ENCODE measurements around the gene MRNIP. TPM values are rescaled to one million over a fixed set of nuclear protein-coding genes. Genes with fewer than 3 reads are reported as not detected.

The MRNIP gene
- polyA plus RNA-seq, 1 donor (not counting 4 experiments of a cell fraction or from before 2014, with no cell fraction given) = 14.9 TPM

GRCh38 chr5:179870952-179871351, 12.3 kb upstream of the MRNIP start:
- no peaks in the 10 kb centered on the region for H4K20me1 ChIP-seq (ENCODE audit: control insufficient read depth, extremely low read depth, insufficient read depth, low read length)
- dilution Hi-C loops (cut with MboI; ENCODE audit: extremely low pct_ligation_motif_present, low sequenced_read_pairs) = no loop called here
- DNase-seq (ENCODE audit: low read depth, low spot score) (no peak), FAIRE-seq (no peak)
- no peak for TF ChIP-seq EZH2 (IDR thresholded peaks at IDR 0.05; ENCODE audit: low read length)
- no peak for TF ChIP-seq CTCF (optimal IDR thresholded peaks at IDR 0.05 in 1 of 3, IDR thresholded peaks at IDR 0.05 in 1 of 3, conservative IDR thresholded peaks at IDR 0.05 in 1 of 3; ENCODE audit: extremely low read depth in 1 of 3, insufficient read depth in 2 of 3, low read length in 3 of 3)
- no peaks in the 10 kb centered on the region for H3K79me2 ChIP-seq (ENCODE audit: control insufficient read depth, insufficient read depth, low read length)
- H3K36me3 ChIP-seq (ENCODE audit: control insufficient read depth in 2 of 2, extremely low read depth in 1 of 2, insufficient read depth in 2 of 2, low read length in 2 of 2) = peaks cover 21 to 53% of the 10 kb centered on the region in 2 experiments
- H3K27me3 ChIP-seq (ENCODE audit: control insufficient read depth, extremely low read depth, insufficient read depth, low read length) = no peaks in the 10 kb centered on the region
- H3K9me3 ChIP-seq (ENCODE audit: control insufficient read depth, low read depth, low read length) = no peaks in the 10 kb centered on the region
- no peaks in the 10 kb centered on the region for H3K9me1 ChIP-seq (ENCODE audit: control insufficient read depth, extremely low read depth, insufficient read depth, low read length)
- no peak overlapping the region for H3K27ac ChIP-seq (ENCODE audit: control insufficient read depth, insufficient read depth, low read length)
- H2AFZ ChIP-seq (ENCODE audit: control insufficient read depth, low read length) = no peak overlapping the region
- no peak overlapping the region for H3K4me2 ChIP-seq (ENCODE audit: control insufficient read depth, extremely low read depth, insufficient read depth, low read depth, low read length)
- H3K4me1 ChIP-seq (ENCODE audit: control insufficient read depth, extremely low read depth, insufficient read depth, low read length) = peaks cover 2% of the 10 kb centered on the region
- no peak overlapping the region for H3K4me3 ChIP-seq (ENCODE audit: control insufficient read depth in 2 of 3, extremely low read depth in 1 of 3, insufficient read depth in 2 of 3, low read depth in 1 of 3, low read length in 3 of 3)
- no peak overlapping the region for H3K9ac ChIP-seq (ENCODE audit: control insufficient read depth, extremely low read depth, insufficient read depth, low read length)

GRCh38 chr5:179870403-179870903, 11.8 kb upstream of the MRNIP start:
- dilution Hi-C loops (cut with MboI; ENCODE audit: extremely low pct_ligation_motif_present, low sequenced_read_pairs) = no loop called here
- Histone ChIP-seq H3K27ac (ENCODE audit: control insufficient read depth, insufficient read depth, low read length) (no peak overlapping the region), H3K36me3 (ENCODE audit: control insufficient read depth in 2 of 2, extremely low read depth in 1 of 2, insufficient read depth in 2 of 2, low read length in 2 of 2) (peaks cover 21 to 56% of the 10 kb centered on the region in 2 experiments), H3K27me3 (ENCODE audit: control insufficient read depth, extremely low read depth, insufficient read depth, low read length) (no peaks in the 10 kb centered on the region), H3K9me1 (ENCODE audit: control insufficient read depth, extremely low read depth, insufficient read depth, low read length) (no peaks in the 10 kb centered on the region), H4K20me1 (ENCODE audit: control insufficient read depth, extremely low read depth, insufficient read depth, low read length) (no peaks in the 10 kb centered on the region), H3K9me3 (ENCODE audit: control insufficient read depth, low read depth, low read length) (no peaks in the 10 kb centered on the region), H3K4me1 (ENCODE audit: control insufficient read depth, extremely low read depth, insufficient read depth, low read length) (peaks cover 2% of the 10 kb centered on the region), H3K79me2 (ENCODE audit: control insufficient read depth, insufficient read depth, low read length) (no peaks in the 10 kb centered on the region), H3K9ac (ENCODE audit: control insufficient read depth, extremely low read depth, insufficient read depth, low read length) (no peak overlapping the region), H2AFZ (ENCODE audit: control insufficient read depth, low read length) (no peak overlapping the region), H3K4me3 (ENCODE audit: control insufficient read depth in 2 of 3, extremely low read depth in 1 of 3, insufficient read depth in 2 of 3, low read depth in 1 of 3, low read length in 3 of 3) (no peak overlapping the region), H3K4me2 (ENCODE audit: control insufficient read depth, extremely low read depth, insufficient read depth, low read depth, low read length) (no peak overlapping the region)
- FAIRE-seq = no peak
- no peak for TF ChIP-seq EZH2 (IDR thresholded peaks at IDR 0.05; ENCODE audit: low read length)
- TF ChIP-seq CTCF (optimal IDR thresholded peaks at IDR 0.05 in 1 of 3, IDR thresholded peaks at IDR 0.05 in 1 of 3, conservative IDR thresholded peaks at IDR 0.05 in 1 of 3; ENCODE audit: extremely low read depth in 1 of 3, insufficient read depth in 2 of 3, low read length in 3 of 3) = peak in 2 of 3 experiments; percentile 13 to 31
- DNase-seq (ENCODE audit: low read depth, low spot score) = no peak
